ENCODE measurements around the gene DACH1. TPM values are rescaled to one million over a fixed set of nuclear protein-coding genes. Genes with fewer than 3 reads are reported as not detected.

DACH1 gene
- total RNA-seq, 2 experiments from 2014 or later = not detected

DNA sequence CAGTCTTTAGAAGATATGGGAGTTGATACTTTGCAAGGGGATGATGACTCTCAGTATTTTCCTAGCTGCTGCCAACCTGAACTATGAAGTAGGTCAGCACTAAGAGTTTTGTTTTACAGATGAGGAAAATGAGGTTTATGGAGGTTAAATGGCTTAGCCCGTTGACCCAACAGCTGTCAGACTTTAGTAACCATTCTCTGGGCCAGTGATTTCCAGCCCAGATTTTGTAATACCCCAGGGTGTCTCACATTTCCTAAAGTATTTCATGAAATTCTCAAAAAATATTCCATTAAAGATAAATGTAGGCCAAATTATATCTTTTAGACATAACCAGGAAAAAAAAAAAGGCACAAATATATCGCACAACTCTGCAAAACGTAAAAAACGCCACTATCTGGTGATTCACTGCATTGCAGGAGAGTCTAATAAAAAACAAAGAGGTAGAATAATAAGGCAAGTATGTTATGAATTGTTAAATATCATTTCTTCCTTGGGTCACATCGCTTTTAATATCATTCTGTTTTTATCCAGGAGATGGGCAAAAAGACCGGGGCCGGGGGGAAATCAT is 112.5 kb downstream of the DACH1 start:
- H3K27ac Mint-ChIP-seq = no peak overlapping the region
- H3K9me3 Mint-ChIP-seq = no peaks in the 10 kb centered on the region
- no peaks in the 10 kb centered on the region for H3K4me1 Mint-ChIP-seq (ENCODE audit: low read depth)
- DNase-seq = no peak
- CTCF ChIA-PET = no interaction called here
- H3K4me3 Mint-ChIP-seq = no peak overlapping the region
- H3K27me3 Mint-ChIP-seq (ENCODE audit: low read depth) = no peaks in the 10 kb centered on the region
- intact Hi-C loops (cut with micrococcal nuclease) = no loop called here
- H3K36me3 Mint-ChIP-seq (ENCODE audit: low read depth) = no peaks in the 10 kb centered on the region

DNA sequence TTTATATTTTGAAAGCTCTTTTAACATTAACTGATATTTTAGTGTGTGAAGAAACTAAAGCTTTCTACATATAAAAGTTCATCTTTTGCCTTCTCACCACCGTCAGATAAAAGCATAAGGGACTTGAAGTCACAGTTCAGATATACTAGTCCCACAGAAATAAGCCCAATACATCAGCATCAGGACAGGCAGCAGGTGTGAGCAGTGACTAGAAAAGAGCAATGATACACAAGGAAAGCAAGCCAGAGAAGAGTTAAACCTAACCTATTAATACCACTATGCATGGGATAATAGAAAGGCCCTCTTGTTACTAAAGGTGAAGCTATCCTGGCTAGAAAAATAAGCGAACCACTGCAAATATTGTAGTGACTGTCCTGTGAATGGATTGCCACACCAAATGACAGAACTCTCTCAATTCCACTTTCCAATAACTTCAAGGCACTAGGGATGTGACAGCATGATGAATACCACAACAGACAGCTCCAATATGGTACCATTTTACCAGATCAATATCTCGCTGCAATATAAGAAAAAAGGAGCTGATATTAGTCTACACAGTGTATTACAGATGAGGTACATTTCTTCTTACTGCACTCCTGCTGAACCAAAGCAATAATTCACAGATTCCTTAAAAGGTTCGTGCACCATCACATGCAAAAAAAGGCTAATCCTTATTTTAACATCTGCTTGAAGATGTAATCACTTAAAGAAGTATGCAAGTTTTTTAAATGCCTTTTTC is 114.1 kb downstream of the DACH1 start:
- no peaks in the 10 kb centered on the region for H3K9me3 Mint-ChIP-seq
- no peak overlapping the region for H3K4me3 Mint-ChIP-seq
- no peaks in the 10 kb centered on the region for H3K36me3 Mint-ChIP-seq (ENCODE audit: low read depth)
- intact Hi-C loops (cut with micrococcal nuclease) = no loop called here
- DNase-seq = no peak
- H3K27ac Mint-ChIP-seq = no peak overlapping the region
- H3K4me1 Mint-ChIP-seq (ENCODE audit: low read depth) = no peaks in the 10 kb centered on the region
- CTCF ChIA-PET = no interaction called here
- H3K27me3 Mint-ChIP-seq (ENCODE audit: low read depth) = no peaks in the 10 kb centered on the region

- CTCF ChIA-PET = no interaction called here
- no peak for DNase-seq
- Mint-ChIP-seq H3K4me1 (ENCODE audit: low read depth) (no peaks in the 10 kb centered on the region), H3K27ac (no peak overlapping the region), H3K36me3 (ENCODE audit: low read depth) (no peaks in the 10 kb centered on the region), H3K27me3 (ENCODE audit: low read depth) (no peaks in the 10 kb centered on the region), H3K9me3 (no peaks in the 10 kb centered on the region), H3K4me3 (no peak overlapping the region)
- intact Hi-C loops (cut with micrococcal nuclease) = no loop called here
Observed at GRCh38 chr13:71751073-71751472, 115.9 kb downstream of the DACH1 start.

- CTCF ChIA-PET = no interaction called here
Observed at GRCh38 chr13:71730267-71730666, 136.7 kb downstream of the DACH1 start.

DNA sequence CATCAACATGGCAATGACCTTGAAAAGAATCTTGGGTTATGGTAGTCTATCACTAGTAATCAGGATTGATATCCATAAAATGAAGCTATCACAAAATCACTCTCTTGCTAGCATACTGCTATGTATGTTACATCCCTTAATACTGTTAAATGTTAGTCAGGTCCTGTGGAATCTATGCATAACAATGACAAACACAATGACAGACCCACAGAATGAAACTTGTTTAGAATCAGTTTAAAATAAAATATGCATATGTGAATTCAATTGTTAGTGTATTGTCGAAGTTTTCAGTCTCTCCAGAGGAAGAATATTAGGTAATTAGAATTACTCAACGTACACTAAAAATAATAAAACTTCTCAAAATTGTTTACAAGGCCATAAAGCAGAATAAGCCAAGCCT is 137.6 kb downstream of the DACH1 start:
- no peak overlapping the region for H3K4me3 Mint-ChIP-seq
- CTCF ChIA-PET = no interaction called here

More at GRCh38 chr13:71730267-71730666, 136.7 kb downstream of the DACH1 start:
- intact Hi-C loops (cut with micrococcal nuclease) = no loop called here
- H3K27ac Mint-ChIP-seq = no peak overlapping the region
- no peaks in the 10 kb centered on the region for H3K36me3 Mint-ChIP-seq (ENCODE audit: low read depth)
- no peaks in the 10 kb centered on the region for H3K27me3 Mint-ChIP-seq (ENCODE audit: low read depth)
- no peak for DNase-seq
- H3K4me3 Mint-ChIP-seq = no peak overlapping the region
- H3K9me3 Mint-ChIP-seq = no peaks in the 10 kb centered on the region
- no peaks in the 10 kb centered on the region for H3K4me1 Mint-ChIP-seq (ENCODE audit: low read depth)

GRCh38 chr13:71727662-71728061 is 139.3 kb downstream of the DACH1 start:
- H3K36me3 Mint-ChIP-seq (ENCODE audit: low read depth) = no peaks in the 10 kb centered on the region
- no peak overlapping the region for H3K27ac Mint-ChIP-seq
- intact Hi-C loops (cut with micrococcal nuclease) = no loop called here
- no peaks in the 10 kb centered on the region for H3K4me1 Mint-ChIP-seq (ENCODE audit: low read depth)
- no peaks in the 10 kb centered on the region for H3K27me3 Mint-ChIP-seq (ENCODE audit: low read depth)
- CTCF ChIA-PET = no interaction called here
- H3K9me3 Mint-ChIP-seq = no peaks in the 10 kb centered on the region
- no peak overlapping the region for H3K4me3 Mint-ChIP-seq
- DNase-seq = no peak

More for the DNA sequence above, 137.6 kb downstream of the DACH1 start:
- Mint-ChIP-seq H3K9me3 (no peaks in the 10 kb centered on the region), H3K27me3 (ENCODE audit: low read depth) (no peaks in the 10 kb centered on the region), H3K27ac (no peak overlapping the region), H3K36me3 (ENCODE audit: low read depth) (no peaks in the 10 kb centered on the region), H3K4me1 (ENCODE audit: low read depth) (no peaks in the 10 kb centered on the region)
- no peak for DNase-seq
- intact Hi-C loops (cut with micrococcal nuclease) = no loop called here

- H3K4me3 Mint-ChIP-seq = no peak overlapping the region
- no peak overlapping the region for H3K27ac Mint-ChIP-seq
- intact Hi-C loops (cut with micrococcal nuclease) = no loop called here
- no peaks in the 10 kb centered on the region for H3K27me3 Mint-ChIP-seq (ENCODE audit: low read depth)
- H3K4me1 Mint-ChIP-seq (ENCODE audit: low read depth) = no peaks in the 10 kb centered on the region
- no peaks in the 10 kb centered on the region for H3K36me3 Mint-ChIP-seq (ENCODE audit: low read depth)
- CTCF ChIA-PET = no interaction called here
- no peaks in the 10 kb centered on the region for H3K9me3 Mint-ChIP-seq
- no peak for DNase-seq
Observed at GRCh38 chr13:71727042-71727441, 140.0 kb downstream of the DACH1 start.

- H3K9me3 Mint-ChIP-seq = no peaks in the 10 kb centered on the region
- intact Hi-C loops (cut with micrococcal nuclease) = no loop called here
- H3K4me1 Mint-ChIP-seq (ENCODE audit: low read depth) = no peaks in the 10 kb centered on the region
- H3K27ac Mint-ChIP-seq = no peak overlapping the region
- CTCF ChIA-PET = no interaction called here
- no peaks in the 10 kb centered on the region for H3K36me3 Mint-ChIP-seq (ENCODE audit: low read depth)
- H3K27me3 Mint-ChIP-seq (ENCODE audit: low read depth) = no peaks in the 10 kb centered on the region
- no peak overlapping the region for H3K4me3 Mint-ChIP-seq
- DNase-seq = no peak
Observed at GRCh38 chr13:71722206-71722605, 144.8 kb downstream of the DACH1 start.

- Mint-ChIP-seq H3K27me3 (ENCODE audit: low read depth) (no peaks in the 10 kb centered on the region), H3K4me3 (no peak overlapping the region), H3K9me3 (no peaks in the 10 kb centered on the region), H3K4me1 (ENCODE audit: low read depth) (no peaks in the 10 kb centered on the region), H3K36me3 (ENCODE audit: low read depth) (no peaks in the 10 kb centered on the region), H3K27ac (no peak overlapping the region)
- intact Hi-C loops (cut with micrococcal nuclease) = no loop called here
- DNase-seq = no peak
- CTCF ChIA-PET = no interaction called here
Observed at GRCh38 chr13:71721104-71721503, 145.9 kb downstream of the DACH1 start.

- intact Hi-C loops (cut with micrococcal nuclease) = no loop called here
- CTCF ChIA-PET = interaction anchor here (0.6 kb wide), 1 partner anchor 11 kb away, joined by 5 read pairs; no protein-coding TSS in a partner anchor
- Mint-ChIP-seq H3K36me3 (ENCODE audit: low read depth) (no peaks in the 10 kb centered on the region), H3K4me1 (ENCODE audit: low read depth) (no peaks in the 10 kb centered on the region), H3K4me3 (no peak overlapping the region), H3K27me3 (ENCODE audit: low read depth) (no peaks in the 10 kb centered on the region), H3K27ac (no peak overlapping the region), H3K9me3 (no peaks in the 10 kb centered on the region)
- DNase-seq = no peak
Observed at GRCh38 chr13:71718931-71719330, 148.1 kb downstream of the DACH1 start.

- Mint-ChIP-seq H3K27me3 (ENCODE audit: low read depth) (no peaks in the 10 kb centered on the region), H3K4me3 (no peak overlapping the region), H3K36me3 (ENCODE audit: low read depth) (no peaks in the 10 kb centered on the region), H3K9me3 (no peaks in the 10 kb centered on the region), H3K27ac (no peak overlapping the region), H3K4me1 (ENCODE audit: low read depth) (no peaks in the 10 kb centered on the region)
- CTCF ChIA-PET = no interaction called here
- intact Hi-C loops (cut with micrococcal nuclease) = no loop called here
- no peak for DNase-seq
Observed at GRCh38 chr13:71714802-71715375, 152.1 kb downstream of the DACH1 start.

- intact Hi-C loops (cut with micrococcal nuclease) = no loop called here
- H3K27ac Mint-ChIP-seq = no peak overlapping the region
Observed at GRCh38 chr13:71712988-71713653, 153.9 kb downstream of the DACH1 start.

DNA sequence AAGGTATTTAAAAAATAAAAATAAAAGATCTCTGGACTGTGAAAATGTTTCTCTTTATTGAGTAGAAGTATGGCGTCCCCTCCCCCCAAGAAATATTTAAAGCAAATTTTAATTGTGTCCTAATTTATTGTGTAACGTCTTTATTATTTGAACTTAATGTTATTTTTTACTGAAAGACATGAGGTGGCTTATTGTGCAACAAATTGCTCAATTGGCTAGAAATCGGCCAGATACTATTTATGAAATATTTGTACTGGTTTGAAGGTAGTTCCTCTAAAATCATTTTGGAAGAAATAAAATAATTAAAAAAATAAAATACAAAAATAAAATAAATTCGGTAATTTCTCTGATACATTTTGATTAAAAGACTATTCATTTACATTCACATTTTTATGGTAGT is 162.3 kb downstream of the DACH1 start:
- intact Hi-C loops (cut with micrococcal nuclease) = no loop called here
- H3K36me3 Mint-ChIP-seq (ENCODE audit: low read depth) = no peaks in the 10 kb centered on the region
- no peaks in the 10 kb centered on the region for H3K9me3 Mint-ChIP-seq
- peaks cover 2% of the 10 kb centered on the region for H3K4me1 Mint-ChIP-seq (ENCODE audit: low read depth)
- H3K27ac Mint-ChIP-seq = no peak overlapping the region
- H3K4me3 Mint-ChIP-seq = no peak overlapping the region
- no peaks in the 10 kb centered on the region for H3K27me3 Mint-ChIP-seq (ENCODE audit: low read depth)
- no peak for DNase-seq
- CTCF ChIA-PET = no interaction called here

More at GRCh38 chr13:71712988-71713653, 153.9 kb downstream of the DACH1 start:
- no peaks in the 10 kb centered on the region for H3K36me3 Mint-ChIP-seq (ENCODE audit: low read depth)
- no peaks in the 10 kb centered on the region for H3K27me3 Mint-ChIP-seq (ENCODE audit: low read depth)
- CTCF ChIA-PET = no interaction called here
- no peak for DNase-seq
- no peaks in the 10 kb centered on the region for H3K9me3 Mint-ChIP-seq
- no peak overlapping the region for H3K4me3 Mint-ChIP-seq
- H3K4me1 Mint-ChIP-seq (ENCODE audit: low read depth) = no peaks in the 10 kb centered on the region

All from activated naive CD4-positive, alpha-beta T cell treated with anti-CD3 and anti-CD28 coated beads for 36 hours (primary cell).